PC-3 (cell line): ENCODE measurements around the gene FOXM1.

Experiments used
- EZH2 ChIP-seq: fragments of 300-600 bp; sonication (generic); IDR thresholded peaks from one replicate; pipeline ENCODE4 v1.6.1; 2017; ENCODE audit warnings: antibody characterized with exemption, mild to moderate bottlenecking, low read length; ENCODE audit not compliant: unreplicated experiment
- EZH2phosphoT487 ChIP-seq: fragments of 300-600 bp; sonication (generic); IDR thresholded peaks from 2 replicates; pipeline ENCODE4 v1.6.1; 2018; ENCODE audit warnings: mild to moderate bottlenecking, antibody characterized with exemption, low read length, borderline replicate concordance
- TF ChIP-seq, protein P1 (sequence below): fragments of 300-600 bp; sonication (generic); conservative IDR thresholded peaks from 2 replicates; pipeline ENCODE4 v1.5.1; 2017; ENCODE audit warnings: antibody characterized with exemption, low read depth, mild to moderate bottlenecking, low read length

- TF ChIP-seq, protein P1, sequence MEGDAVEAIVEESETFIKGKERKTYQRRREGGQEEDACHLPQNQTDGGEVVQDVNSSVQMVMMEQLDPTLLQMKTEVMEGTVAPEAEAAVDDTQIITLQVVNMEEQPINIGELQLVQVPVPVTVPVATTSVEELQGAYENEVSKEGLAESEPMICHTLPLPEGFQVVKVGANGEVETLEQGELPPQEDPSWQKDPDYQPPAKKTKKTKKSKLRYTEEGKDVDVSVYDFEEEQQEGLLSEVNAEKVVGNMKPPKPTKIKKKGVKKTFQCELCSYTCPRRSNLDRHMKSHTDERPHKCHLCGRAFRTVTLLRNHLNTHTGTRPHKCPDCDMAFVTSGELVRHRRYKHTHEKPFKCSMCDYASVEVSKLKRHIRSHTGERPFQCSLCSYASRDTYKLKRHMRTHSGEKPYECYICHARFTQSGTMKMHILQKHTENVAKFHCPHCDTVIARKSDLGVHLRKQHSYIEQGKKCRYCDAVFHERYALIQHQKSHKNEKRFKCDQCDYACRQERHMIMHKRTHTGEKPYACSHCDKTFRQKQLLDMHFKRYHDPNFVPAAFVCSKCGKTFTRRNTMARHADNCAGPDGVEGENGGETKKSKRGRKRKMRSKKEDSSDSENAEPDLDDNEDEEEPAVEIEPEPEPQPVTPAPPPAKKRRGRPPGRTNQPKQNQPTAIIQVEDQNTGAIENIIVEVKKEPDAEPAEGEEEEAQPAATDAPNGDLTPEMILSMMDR: no peak
- TF ChIP-seq EZH2phosphoT487 (no peak), EZH2 (no peak)
Measured at GRCh38 chr12:2825132-2825531, 51.8 kb downstream of the FOXM1 start.
